Fibroblast of skin of right biceps (primary cell): Measurements from ENCODE around the gene GDPD5.

ENCODE experiments used
- DNase-seq: peaks from one replicate; pipeline ENCODE4 v3.0.0-alpha.2; 2013

The GDPD5 gene

GRCh38 chr11:75557666-75558494 lies 32.1 kb upstream of the GDPD5 start:
- peak; percentile 98 for DNase-seq

DNA sequence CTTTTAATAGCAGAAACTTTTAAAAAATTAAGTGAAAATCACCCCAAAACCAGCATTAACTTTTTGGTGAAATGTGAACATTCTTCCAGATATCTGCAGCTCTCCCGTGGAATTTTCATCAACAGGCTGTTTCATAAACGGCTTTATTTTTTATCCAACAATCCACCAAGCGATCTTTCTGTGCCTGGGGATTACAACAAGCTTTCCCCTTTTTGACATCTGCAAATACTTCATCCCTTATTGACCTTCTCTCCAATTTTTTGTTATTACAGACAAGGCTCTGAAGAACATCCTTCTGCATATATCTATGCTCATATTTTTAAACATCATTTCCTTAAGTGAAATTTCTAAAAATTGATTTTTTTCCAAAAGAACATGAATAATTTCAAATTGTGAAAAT lies 30.5 kb upstream of the GDPD5 start:
- DNase-seq, result no peak

- no peak for DNase-seq
Measured at GRCh38 chr11:75555079-75555811, 29.5 kb upstream of the GDPD5 start.

DNA sequence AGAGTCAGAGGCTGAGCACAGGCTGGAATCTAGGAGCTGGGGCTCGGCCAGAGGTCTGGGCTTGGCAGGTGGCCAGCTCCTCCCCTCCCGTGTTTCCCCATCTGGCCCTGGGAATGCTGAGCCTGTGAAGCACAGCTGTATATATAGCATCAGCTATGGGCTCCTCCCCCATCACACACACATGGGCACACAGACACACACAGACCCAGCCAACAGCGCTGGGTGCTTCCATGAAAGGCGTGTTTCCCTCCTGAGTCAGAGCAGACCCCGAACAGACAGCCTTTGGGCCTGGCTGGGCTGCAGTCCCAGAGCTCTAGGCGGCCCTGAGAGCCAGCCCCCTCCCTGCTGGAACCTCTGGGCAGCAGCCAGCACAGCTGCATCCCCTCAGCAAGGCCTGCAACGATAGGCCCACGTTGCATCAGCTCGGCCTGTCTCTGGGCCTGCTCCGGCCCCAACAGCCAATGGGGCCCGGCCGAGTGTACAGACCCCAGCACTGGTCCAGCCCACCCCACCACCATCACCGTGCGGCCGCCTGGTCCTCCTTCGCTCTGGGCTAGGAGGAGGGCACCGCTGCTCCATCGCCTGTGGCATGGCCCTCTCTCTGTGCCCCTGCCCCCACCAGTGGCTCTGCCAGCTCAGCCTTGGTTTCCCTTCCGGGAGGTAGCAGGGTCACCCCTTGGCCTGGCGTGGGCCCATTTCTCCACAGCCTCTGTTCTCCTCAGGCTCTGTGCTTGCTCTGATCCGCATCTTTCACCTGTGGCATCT lies 28.7 kb upstream of the GDPD5 start:
- DNase-seq, result peak; percentile 100

GRCh38 chr11:75553889-75554257 lies 28.1 kb upstream of the GDPD5 start:
- DNase-seq, result no peak

DNA sequence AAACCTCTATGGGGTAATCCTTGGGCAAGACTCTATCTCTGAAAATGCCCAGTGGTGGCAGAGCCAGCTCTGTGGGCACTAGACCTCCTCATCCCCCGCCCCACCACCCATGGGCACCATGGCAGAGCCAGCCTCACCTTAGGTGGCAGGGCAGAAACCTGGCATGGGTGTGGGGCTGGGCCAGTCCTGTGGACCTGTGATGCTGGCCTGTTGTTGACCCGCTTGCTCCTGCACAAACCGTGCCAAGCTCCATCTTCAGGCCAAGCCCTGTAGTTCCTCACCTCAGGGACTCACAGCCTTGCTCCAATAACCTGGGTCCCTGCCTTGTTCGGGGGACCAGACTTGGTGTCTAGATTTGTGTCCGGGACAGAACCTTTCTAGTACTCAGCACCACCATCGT lies 27.4 kb upstream of the GDPD5 start:
- DNase-seq, result no peak

DNA sequence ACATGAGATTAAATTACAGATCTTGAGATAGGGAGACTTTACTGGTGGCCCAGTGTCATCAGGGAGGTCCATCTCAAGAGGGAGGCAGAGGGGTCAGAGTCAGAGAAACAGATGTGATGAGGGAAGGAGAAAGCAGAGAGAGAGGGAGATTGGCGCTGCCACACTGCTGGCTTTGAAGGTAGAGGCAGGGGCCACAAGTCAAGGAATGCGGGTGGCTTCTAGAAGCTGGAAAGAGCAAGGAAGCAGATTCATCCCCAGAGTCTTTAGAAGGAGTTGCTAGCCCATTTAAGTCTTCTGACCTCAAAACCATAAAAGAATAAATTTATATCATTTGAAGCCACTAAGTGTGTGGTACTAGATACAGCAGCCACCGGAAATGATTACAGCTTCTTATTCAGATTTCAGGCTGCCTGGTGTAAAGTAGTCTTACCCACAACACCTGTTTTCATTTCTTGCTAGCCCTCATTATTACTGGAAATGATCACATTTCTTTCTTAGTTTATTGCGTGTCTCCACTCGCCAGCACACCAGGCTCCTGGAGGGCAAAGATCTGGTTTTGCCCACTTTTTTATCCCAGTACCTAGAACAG lies 23.7 kb upstream of the GDPD5 start:
- DNase-seq, result no peak

DNA sequence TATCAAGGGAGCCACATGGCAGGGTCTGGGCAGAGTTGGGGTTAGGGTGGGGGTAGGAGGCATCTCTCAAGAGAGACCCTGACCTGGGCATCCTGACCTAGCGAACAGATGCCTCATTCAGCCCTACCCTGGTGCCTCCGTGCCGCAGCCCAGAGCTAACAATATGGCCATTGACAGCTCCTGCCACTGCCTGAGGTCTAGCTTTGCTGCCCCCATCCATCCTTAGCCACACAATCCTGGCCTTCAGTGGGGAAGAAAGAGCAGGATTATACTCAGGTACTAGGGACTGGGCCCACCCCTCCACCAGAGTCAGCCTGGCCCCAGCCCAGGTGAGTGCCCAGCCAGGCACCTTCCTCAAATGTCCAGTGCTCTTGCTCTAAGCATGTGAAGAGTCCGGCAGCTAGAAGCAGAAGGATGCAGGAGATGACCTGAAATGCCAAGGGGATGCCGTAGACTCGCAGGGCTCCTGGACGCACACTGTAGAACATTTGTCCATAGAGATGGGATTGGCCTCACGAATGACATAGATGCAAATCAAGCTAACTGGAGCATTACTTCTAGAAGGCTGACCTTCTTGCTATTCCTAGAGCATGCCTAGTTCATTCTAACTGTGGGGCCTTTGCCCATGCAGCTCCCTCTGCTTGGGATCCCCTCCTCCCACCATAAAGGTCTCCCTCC lies 23.0 kb upstream of the GDPD5 start:
- no peak for DNase-seq

DNA sequence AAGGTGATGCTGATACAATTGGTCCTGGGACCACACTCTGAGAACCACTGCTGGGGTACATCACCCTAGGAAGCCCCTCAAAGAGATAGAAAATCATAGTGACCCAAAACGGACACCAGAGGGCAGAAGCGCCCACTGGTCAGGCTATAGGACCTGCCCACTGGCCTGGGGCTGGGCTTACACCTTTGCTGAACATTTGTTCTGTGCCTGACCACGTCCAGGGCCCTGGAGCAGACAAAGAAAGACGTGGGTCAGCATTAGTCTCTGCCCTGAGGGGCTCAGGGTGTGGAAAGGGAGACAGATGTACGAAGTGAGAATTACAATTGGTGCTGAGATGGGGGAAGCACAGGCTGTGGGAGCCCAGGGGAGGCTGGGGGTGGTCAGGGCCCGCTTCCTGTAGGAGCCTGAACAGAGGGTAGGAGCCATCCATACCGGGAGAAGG lies 21.9 kb upstream of the GDPD5 start:
- peak; percentile 67 for DNase-seq

DNA sequence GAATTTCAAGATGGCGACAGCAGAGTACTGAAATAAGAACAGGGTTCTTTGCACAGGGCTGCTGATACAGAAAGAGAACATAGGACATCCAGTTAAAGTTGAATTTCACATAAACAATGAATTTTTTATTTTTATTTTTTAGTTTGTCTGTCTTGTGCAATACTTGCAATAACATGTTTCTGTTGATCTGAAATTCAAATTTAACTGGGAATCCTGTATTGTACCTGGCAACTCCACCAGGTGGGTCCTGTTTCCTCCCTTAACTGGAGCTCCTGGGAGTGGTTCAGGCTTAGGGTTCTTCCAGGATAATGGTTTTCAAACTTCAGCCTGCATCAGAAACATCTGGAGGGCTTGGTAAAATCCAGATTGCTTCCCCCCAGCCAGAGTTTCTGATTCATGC lies 21.4 kb upstream of the GDPD5 start:
- no peak for DNase-seq

DNA sequence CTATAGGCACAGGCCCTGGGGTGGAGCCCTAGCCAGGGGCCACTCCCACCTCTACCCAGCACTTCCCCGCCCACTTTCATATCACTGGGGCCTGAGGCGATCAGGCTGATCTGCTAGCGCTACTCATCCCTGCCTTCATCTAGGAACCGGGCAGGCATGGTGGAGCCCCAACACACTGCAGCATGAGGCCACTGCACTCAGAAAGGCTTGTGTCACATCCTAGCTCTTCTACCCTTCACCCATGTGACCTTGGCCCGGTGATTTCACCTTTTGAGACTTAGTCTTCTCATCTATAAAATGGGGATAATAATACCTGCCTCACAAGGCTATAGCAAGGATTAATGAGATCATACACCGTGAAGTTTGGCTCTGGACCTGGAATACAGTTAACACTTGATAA lies 18.1 kb upstream of the GDPD5 start:
- no peak for DNase-seq

- no peak for DNase-seq
Measured at GRCh38 chr11:75542088-75542438, 16.3 kb upstream of the GDPD5 start.

GRCh38 chr11:75541193-75542087 lies 15.7 kb upstream of the GDPD5 start:
- no peak for DNase-seq

- DNase-seq, result no peak
Measured at GRCh38 chr11:75539459-75540334, 14.0 kb upstream of the GDPD5 start.

GRCh38 chr11:75538150-75538942 lies 12.6 kb upstream of the GDPD5 start:
- no peak for DNase-seq

DNA sequence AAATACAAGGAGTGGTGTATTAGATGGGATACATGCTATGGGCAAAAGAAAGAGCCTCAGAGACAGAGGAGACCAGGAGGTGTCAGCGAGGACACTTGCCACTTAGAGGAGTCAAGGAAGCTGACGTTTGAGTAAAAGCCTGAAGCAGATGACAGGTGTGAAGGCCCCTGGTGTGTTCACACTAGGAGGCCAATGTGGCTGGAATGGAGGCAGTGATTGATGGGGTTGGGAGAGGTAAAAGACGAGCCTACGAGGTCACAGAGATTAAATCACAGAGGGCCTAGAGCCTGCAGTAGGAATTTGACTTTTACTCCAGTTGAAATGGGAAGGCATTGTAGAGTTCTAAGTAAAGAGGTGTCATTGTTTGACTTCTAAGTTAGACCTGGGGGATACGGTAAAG lies 12.0 kb upstream of the GDPD5 start:
- DNase-seq, result no peak

GRCh38 chr11:75536786-75537641 lies 11.3 kb upstream of the GDPD5 start:
- DNase-seq, result no peak

DNA sequence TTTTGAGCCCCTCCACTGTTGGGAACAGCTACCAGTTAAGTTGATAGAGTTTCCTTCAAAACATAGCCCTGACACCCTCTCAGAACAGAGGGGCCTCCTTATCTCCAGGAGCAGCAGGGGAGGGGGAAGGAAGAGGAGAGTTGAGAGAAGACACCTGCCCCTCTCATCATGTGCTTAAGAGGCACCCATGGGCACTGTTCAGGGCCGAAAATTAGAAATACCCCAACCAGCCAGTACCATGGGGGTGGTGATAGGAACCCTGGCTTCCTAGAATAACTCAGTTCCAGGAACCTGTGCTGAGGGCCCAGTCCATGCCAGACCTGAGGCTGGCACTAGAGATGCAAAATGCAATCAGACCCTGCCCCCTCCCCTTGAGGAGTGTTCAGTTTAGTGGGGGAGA lies 9.3 kb upstream of the GDPD5 start:
- no peak for DNase-seq
